Effector memory CD4-positive, alpha-beta T cell (primary cell): ENCODE results near the gene RPL15.

Experiments used
- DNase-seq, 3 donors: peaks; one replicate each; pipeline ENCODE4 v3.0.0-alpha.2; 2020
- H3K27ac ChIP-seq: 2 replicates; pipeline ENCODE4 v1.7.0; 2013; ENCODE audit warnings: mild to moderate bottlenecking, low read length, moderate library complexity; ENCODE audit not compliant: insufficient read depth, poor library complexity, severe bottlenecking
- H3K27me3 ChIP-seq: replicated peaks from 2 replicates; pipeline ENCODE4 v1.7.0; 2013; ENCODE audit warnings: mild to moderate bottlenecking, low read length; ENCODE audit not compliant: insufficient read depth, control insufficient read depth, poor library complexity, severe bottlenecking
- H3K36me3 ChIP-seq: 2 replicates; pipeline ENCODE4 v1.7.0; 2013; ENCODE audit warnings: mild to moderate bottlenecking, low read length, moderate library complexity; ENCODE audit not compliant: control insufficient read depth, insufficient read depth
- H3K4me1 ChIP-seq: 2 replicates; pipeline ENCODE4 v1.7.0; 2013; ENCODE audit warnings: low read length, mild to moderate bottlenecking; ENCODE audit not compliant: control insufficient read depth, insufficient read depth, poor library complexity, severe bottlenecking
- H3K4me3 ChIP-seq: 2 replicates; pipeline ENCODE4 v1.7.0; 2013; ENCODE audit warnings: low read length, low read depth, mild to moderate bottlenecking; ENCODE audit not compliant: insufficient read depth, poor library complexity, severe bottlenecking
- H3K9me3 ChIP-seq: 2 replicates; pipeline ENCODE4 v1.7.0; 2013; ENCODE audit warnings: mild to moderate bottlenecking, low read length, moderate library complexity; ENCODE audit not compliant: control insufficient read depth

RPL15 gene

GRCh38 chr3:23942546-23942945 is 25.6 kb downstream of the RPL15 start:
- Histone ChIP-seq H3K27ac (no peak overlapping the region), H3K4me1 (peaks cover 18% of the 10 kb centered on the region), H3K36me3 (no peaks in the 10 kb centered on the region), H3K27me3 (no peaks in the 10 kb centered on the region), H3K9me3 (no peaks in the 10 kb centered on the region), H3K4me3 (no peak overlapping the region)
- no peak for DNase-seq

DNA sequence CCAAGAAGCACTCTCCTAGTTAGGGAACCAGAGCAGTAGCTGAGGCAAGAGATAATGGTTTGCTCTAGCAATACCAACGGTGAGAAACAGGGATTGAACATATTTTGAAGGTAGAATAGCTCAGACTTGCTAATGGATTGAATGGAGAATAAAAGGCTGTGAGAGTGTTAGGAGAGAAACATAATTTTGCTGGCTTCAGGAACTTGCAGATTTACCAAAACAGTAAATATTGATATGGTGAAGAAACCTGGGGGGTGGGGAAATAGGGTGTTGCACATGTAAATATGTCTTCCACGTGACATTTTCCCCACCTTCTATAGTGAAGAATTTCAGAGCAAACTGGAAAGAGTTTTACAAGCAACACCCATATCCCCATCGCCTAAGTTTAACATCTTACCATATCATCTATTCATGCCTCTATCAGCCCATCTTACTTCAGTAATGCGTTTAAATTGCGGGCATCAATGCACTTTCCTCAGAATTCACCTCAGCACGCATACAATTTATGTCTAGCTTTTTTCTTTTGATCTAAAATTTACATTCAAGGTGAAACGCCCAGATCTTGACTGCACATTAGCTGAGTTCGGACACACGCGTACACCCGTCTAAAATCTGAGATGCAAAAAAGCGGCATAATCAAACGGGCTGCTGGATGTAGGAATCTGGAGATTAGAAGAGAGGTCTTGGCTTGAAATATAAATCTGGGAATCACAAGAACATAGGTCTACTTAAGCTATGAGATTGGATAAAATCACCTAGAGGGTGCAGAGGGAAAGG is 27.3 kb downstream of the RPL15 start:
- no peak for DNase-seq
- Histone ChIP-seq H3K27me3 (no peaks in the 10 kb centered on the region), H3K27ac (peak overlapping the region; percentile 87)

DNA sequence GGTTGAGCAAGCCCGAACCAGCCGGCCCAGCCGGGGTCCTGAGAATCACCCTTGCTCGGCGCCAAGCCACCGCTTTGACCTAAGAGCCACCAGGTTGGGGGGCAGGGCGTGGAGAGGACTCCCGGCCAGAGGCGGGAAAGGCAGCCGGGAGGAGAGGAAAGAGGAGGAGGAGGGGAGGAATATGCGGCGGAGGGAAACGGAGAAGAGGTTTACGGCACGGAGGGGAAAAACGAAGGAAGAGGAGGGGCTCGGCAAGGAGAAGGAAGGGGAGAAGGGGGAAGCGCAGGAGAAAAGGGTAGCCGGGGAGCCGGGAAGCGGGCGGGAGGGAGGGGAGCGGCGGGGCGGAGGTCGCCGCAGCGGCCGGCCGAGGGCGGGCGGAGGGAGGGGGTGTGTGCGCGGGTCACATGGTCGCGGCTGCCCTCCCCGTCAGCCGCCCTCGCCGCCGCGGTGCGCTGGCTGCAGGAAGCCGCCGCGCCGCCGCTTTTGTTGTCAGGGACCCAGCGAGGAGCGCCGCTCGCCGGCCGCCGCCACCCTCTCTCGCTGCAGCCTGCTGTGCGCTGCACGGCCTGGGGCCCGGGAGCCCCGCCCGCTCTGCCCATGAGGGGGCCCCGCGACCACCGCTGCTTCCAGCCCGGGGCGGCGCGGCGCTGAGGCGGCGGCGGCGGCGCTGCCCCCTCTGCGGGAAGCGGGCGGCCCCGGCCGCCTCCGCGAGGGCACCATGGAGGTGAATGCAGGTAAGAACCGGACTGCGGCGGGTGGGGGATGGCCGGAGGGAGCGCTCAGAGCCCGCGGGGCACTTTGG is 28.1 kb downstream of the RPL15 start, which contains the start of gene NR1D2:
NR1D2 (plus strand) TSS at position 426 of the 802 bp plus-strand sequence; CDS start at position 719, 293 bp downstream.
- Histone ChIP-seq H3K4me3 (peak within 1 kb of the TSS; percentile 73), H3K27ac (peak within 1 kb of the TSS; percentile 87), H3K36me3 (no peaks in the 10 kb centered on the region), H3K27me3 (no peaks in the 10 kb centered on the region), H3K9me3 (no peaks in the 10 kb centered on the region), H3K4me1 (peaks cover 29% of the 10 kb centered on the region)
- DNase-seq: peak; percentile 72 to 76 (median 75)

More for the DNA sequence above, 27.3 kb downstream of the RPL15 start:
- H3K9me3 ChIP-seq: no peaks in the 10 kb centered on the region
- H3K36me3 ChIP-seq: no peaks in the 10 kb centered on the region
- peak overlapping the region; percentile 73 for H3K4me3 ChIP-seq
- H3K4me1 ChIP-seq: peaks cover 20% of the 10 kb centered on the region

DNA sequence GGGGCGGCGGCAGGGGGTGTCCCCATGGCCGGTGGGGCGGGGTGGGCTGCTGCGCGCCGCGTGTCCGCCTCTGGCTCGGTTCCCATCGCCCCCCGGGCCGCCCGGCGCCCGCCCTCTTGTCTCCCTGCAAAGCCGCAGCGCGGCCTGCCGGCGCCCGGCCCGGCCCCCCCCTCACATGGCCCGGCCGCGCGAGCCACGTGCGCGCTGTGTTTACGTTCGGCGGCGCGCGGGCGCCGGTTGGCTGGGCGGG is 28.7 kb downstream of the RPL15 start:
- no peak for DNase-seq
- Histone ChIP-seq H3K4me3 (peak overlapping the region; percentile 73), H3K36me3 (no peaks in the 10 kb centered on the region), H3K27ac (peak overlapping the region; percentile 87), H3K27me3 (no peaks in the 10 kb centered on the region), H3K9me3 (no peaks in the 10 kb centered on the region), H3K4me1 (peaks cover 29% of the 10 kb centered on the region)

DNA sequence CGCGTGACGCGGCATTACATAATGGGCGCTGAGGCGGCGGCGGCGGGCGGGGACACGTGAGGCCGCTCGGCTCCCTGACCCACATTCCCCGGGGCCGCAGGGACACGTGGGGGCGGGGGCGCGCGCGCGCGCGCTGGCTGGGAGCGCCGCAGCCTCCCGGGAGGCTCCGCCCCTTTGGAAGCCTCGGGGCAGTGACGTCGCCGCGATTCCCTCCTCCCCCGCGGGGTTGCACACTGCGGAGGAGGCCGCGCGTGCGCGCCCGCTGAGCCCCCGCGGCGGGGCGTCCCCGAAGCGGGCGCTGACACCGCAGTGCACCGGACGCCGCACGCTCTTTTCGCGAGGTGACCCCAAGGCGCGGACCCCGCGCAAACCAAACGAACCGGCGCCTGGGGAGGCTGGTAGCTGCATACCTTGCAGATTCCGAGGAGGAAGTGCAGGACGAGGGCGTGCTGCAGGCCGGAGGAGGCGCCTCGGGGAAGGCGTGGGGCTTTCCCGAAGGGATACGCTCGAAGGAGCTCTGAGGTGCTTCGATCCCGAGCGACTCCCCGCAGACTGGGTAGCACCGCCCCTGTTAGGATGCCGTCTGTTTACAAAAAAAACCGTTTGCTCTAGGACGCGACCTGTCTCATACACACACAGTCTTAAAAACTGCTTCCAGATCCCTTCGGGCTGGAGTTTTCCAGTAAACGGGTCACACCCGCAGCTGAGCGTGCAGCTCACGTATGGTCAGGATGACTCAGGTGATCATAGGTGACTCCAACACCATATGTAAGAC is 29.2 kb downstream of the RPL15 start:
- no peaks in the 10 kb centered on the region for H3K36me3 ChIP-seq
- H3K27ac ChIP-seq: peak overlapping the region; percentile 87
- peak; percentile 97 to 98 (median 98) for DNase-seq
- peak overlapping the region; percentile 57 for H3K4me3 ChIP-seq
- H3K9me3 ChIP-seq: no peaks in the 10 kb centered on the region
- H3K4me1 ChIP-seq: peaks cover 29% of the 10 kb centered on the region
- no peaks in the 10 kb centered on the region for H3K27me3 ChIP-seq

GRCh38 chr3:23948761-23949160 is 31.8 kb downstream of the RPL15 start:
- no peak overlapping the region for H3K27ac ChIP-seq
- no peaks in the 10 kb centered on the region for H3K27me3 ChIP-seq
- no peak for DNase-seq
- H3K36me3 ChIP-seq: no peaks in the 10 kb centered on the region
- H3K9me3 ChIP-seq: no peaks in the 10 kb centered on the region
- H3K4me3 ChIP-seq: no peak overlapping the region
- H3K4me1 ChIP-seq: peaks cover 29% of the 10 kb centered on the region

DNA sequence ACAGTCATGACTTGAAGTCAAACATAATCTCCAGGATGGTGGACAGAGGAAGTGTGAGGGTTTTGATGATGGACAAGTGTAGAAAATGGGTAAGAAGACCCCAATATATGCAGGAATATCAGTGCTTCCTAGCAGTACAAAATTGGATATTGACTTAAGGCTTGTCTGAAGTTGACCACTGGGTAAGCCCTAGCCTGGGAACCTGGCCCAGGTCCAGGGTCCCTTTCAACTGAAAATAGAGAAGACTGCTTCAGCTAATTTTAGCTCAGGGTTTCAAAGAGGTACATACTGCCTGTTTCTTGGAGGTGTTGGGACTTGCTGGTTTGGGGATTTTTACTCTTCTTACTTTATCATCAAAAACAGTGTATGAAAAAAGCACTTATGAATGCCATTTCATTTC is 32.9 kb downstream of the RPL15 start:
- H3K9me3 ChIP-seq: no peaks in the 10 kb centered on the region
- no peak overlapping the region for H3K27ac ChIP-seq
- peaks cover 24% of the 10 kb centered on the region for H3K4me1 ChIP-seq
- H3K27me3 ChIP-seq: no peaks in the 10 kb centered on the region
- H3K36me3 ChIP-seq: peaks cover 4% of the 10 kb centered on the region
- no peak overlapping the region for H3K4me3 ChIP-seq
- no peak for DNase-seq

- Histone ChIP-seq H3K27me3 (no peaks in the 10 kb centered on the region), H3K4me1 (peaks cover 24% of the 10 kb centered on the region), H3K4me3 (no peak overlapping the region), H3K27ac (no peak overlapping the region), H3K36me3 (peaks cover 8% of the 10 kb centered on the region), H3K9me3 (no peaks in the 10 kb centered on the region)
- DNase-seq: no peak
These were observed 33.4 kb downstream of the RPL15 start for GRCh38 chr3:23950293-23950692.

GRCh38 chr3:23952646-23953045 is 35.7 kb downstream of the RPL15 start:
- no peak for DNase-seq
- H3K4me1 ChIP-seq: peaks cover 11% of the 10 kb centered on the region
- H3K36me3 ChIP-seq: peaks cover 15% of the 10 kb centered on the region
- H3K27ac ChIP-seq: no peak overlapping the region
- no peaks in the 10 kb centered on the region for H3K27me3 ChIP-seq
- H3K4me3 ChIP-seq: no peak overlapping the region
- H3K9me3 ChIP-seq: no peaks in the 10 kb centered on the region
